Measurements from ENCODE around the gene GTPBP4. TPM values are rescaled to one million over a fixed set of nuclear protein-coding genes. Genes with fewer than 3 reads are reported as not detected.

The GTPBP4 gene
- total and polyA plus RNA-seq, 9 donors: 17.9 to 44.7 (median 30.5) TPM

DNA sequence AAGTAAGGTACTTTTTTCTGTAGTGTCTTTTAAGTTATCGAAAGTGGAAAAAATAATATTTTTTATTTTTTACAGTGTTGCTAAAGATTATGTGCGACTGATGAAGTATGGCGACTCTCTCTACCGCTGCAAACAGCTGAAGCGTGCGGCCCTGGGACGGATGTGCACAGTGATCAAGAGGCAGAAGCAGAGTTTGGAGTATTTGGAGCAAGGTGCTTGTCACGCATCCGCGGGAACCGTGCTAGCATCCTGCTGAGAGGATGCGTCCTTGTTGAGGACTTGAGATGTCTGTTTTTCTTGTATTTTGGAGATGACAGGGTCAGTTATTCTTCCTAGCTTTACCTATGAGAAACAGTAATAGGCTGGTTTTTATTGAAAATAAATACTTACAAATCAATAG is 7.8 kb downstream of the GTPBP4 start:
- H3K36me3 ChIP-seq: no peaks in the 10 kb centered on the region
- TF ChIP-seq EP300 (IDR thresholded peaks at IDR 0.05): no peak
- TF ChIP-seq POLR2A (IDR thresholded peaks at IDR 0.05): no peak
- TF ChIP-seq, protein P1, sequence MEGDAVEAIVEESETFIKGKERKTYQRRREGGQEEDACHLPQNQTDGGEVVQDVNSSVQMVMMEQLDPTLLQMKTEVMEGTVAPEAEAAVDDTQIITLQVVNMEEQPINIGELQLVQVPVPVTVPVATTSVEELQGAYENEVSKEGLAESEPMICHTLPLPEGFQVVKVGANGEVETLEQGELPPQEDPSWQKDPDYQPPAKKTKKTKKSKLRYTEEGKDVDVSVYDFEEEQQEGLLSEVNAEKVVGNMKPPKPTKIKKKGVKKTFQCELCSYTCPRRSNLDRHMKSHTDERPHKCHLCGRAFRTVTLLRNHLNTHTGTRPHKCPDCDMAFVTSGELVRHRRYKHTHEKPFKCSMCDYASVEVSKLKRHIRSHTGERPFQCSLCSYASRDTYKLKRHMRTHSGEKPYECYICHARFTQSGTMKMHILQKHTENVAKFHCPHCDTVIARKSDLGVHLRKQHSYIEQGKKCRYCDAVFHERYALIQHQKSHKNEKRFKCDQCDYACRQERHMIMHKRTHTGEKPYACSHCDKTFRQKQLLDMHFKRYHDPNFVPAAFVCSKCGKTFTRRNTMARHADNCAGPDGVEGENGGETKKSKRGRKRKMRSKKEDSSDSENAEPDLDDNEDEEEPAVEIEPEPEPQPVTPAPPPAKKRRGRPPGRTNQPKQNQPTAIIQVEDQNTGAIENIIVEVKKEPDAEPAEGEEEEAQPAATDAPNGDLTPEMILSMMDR (IDR thresholded peaks at IDR 0.05): no peak
- H3K4me1 ChIP-seq (ENCODE audit: insufficient read depth): no peaks in the 10 kb centered on the region
- H3K4me3 ChIP-seq: no peak overlapping the region
- no peaks in the 10 kb centered on the region for H3K27me3 ChIP-seq
- 95 to 98% (median 95%) methylated on average over 12 of the region's 12 CpGs for WGBS, 3 donors
- H3K9me3 ChIP-seq: no peaks in the 10 kb centered on the region
- H3K27ac ChIP-seq: no peak overlapping the region
- DNase-seq: no peak
- intact Hi-C loops (cut with DNase I): no loop called here

DNA sequence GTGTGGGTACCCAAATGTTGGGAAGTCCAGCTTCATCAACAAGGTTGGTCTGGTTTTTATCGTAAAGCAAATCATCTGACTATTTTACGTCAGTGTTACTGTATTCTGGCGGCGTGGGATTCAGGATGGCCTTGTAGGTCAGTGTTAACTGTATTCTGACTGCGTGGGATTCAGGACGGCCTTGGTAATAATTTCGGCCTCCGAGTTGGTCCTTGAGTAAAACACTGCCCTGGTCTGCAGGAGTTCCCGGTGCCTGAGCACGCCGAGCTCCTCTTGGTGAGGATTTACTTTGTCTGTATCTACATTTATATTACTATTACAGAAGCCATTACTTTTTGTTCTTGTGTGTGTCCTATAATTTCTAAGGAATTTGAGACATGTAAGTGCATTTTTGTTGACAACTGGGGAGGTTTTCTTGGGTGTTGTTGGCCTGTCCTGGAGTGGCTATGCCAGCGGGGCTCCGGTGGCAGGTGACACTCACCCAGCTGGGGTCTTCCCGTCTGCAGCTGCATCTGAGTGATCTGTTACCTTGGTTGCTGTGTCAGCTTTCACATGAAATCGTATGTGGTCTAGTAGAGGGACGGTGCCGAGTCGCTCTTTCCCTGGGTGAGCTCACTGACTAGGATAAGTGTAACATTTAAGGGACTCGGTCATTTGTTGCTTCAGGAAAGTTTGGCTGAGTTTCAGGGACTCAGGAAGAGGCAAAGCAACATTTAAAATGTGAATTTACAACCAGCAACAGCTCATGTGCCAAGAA is 9.2 kb downstream of the GTPBP4 start:
- Histone ChIP-seq H3K27ac (no peak overlapping the region), H3K27me3 (no peaks in the 10 kb centered on the region), H3K9me3 (no peaks in the 10 kb centered on the region), H3K4me3 (no peak overlapping the region), H3K4me1 (ENCODE audit: insufficient read depth) (no peaks in the 10 kb centered on the region), H3K36me3 (peaks cover 2% of the 10 kb centered on the region)
- intact Hi-C loops (cut with DNase I): no loop called here
- DNase-seq: no peak
- WGBS, 3 donors: 81 to 84% (median 83%) methylated on average over 19 of the region's 19 CpGs
- no peak for TF ChIP-seq EP300 (IDR thresholded peaks at IDR 0.05)

DNA sequence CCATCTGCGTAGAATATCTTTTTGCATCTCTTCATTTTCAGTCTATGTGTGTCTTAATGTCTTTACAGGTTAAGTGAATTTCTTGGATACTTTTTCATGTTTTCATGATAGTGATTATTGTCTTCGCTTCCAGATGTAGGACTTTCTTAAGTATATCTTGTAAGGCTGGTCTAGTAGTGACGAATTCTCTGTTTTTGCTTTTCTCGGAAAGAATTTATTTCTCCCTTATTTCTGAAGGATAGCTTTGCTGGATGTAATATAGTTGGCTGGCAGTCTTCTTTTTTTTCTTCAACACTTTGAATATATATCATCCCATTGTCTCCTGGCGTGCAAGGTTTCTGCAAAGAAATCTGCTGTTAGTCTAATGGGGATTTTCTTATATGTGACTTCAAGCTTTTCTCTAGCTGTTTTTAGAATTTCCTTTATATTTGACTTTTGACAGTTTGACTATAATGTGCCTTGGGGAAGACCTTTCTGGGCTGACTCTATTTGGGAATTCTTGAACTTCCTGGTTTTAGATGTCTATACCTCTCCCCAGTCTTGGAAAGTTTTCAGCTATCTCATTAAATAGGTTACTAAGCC is 14.3 kb downstream of the GTPBP4 start:
- Histone ChIP-seq H3K36me3 (peaks cover 5% of the 10 kb centered on the region), H3K4me1 (ENCODE audit: insufficient read depth) (no peaks in the 10 kb centered on the region), H3K27ac (no peak overlapping the region), H3K9me3 (peaks cover 0 to 6% of the 10 kb centered on the region in 2 donors), H3K4me3 (no peak overlapping the region), H3K27me3 (no peaks in the 10 kb centered on the region)
- intact Hi-C loops (cut with DNase I): no loop called here
- no peak for DNase-seq
- 97 to 100% (median 99%) methylated on average over 5 of the region's 5 CpGs for WGBS, 3 donors
- TF ChIP-seq EP300 (IDR thresholded peaks at IDR 0.05) (no peak), POLR2A (IDR thresholded peaks at IDR 0.05) (no peak)
- TF ChIP-seq, protein P1 (IDR thresholded peaks at IDR 0.05): no peak

DNA sequence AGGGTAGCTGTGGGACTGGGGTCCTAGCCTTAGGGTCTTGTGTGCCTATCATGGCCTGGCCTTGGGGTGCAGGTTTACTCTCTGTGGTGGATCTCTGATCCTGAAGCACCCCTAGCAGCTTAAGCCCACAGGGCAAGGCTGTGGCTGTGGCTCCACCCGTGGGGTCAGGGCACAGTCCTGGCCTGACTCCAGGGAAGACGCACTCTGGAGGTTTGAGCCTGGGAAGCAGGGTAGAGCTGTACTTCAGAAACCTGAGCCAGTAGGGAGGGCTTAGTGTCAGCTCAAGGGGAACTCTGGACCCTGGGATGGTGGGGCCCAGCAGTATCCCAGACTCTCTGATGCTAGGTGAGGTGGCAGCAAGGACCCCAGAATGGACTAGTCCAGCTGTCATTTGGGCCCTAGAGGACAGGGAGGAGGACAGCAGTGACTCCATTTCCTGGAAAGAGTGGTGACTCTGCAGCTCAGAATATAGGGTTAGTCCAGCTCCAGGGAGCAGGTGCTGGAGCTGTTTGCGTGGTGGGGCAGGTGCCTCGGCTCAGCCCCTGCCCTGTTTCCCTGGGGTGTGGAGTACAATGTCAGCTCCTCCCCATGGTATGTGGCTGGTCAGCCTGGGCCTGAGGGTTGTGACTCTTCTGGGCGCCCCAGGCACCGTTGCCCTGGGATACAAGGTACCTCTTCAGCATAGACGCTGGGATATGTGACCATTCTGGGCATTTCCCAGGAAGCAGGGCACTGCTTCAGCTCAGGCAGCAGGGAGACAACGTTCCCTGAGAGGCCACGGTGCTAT is 15.8 kb downstream of the GTPBP4 start:
- peaks cover 5% of the 10 kb centered on the region for H3K36me3 ChIP-seq
- H3K27me3 ChIP-seq: no peaks in the 10 kb centered on the region
- DNase-seq: no peak
- H3K27ac ChIP-seq: no peak overlapping the region
- no peaks in the 10 kb centered on the region for H3K4me1 ChIP-seq (ENCODE audit: insufficient read depth)
- no peak overlapping the region for H3K4me3 ChIP-seq
- TF ChIP-seq POLR2A (IDR thresholded peaks at IDR 0.05): no peak
- intact Hi-C loops (cut with DNase I): no loop called here
- peaks cover 0 to 6% of the 10 kb centered on the region in 2 donors for H3K9me3 ChIP-seq
- 97 to 98% (median 98%) methylated on average over 9 of the region's 9 CpGs for WGBS, 3 donors

DNA sequence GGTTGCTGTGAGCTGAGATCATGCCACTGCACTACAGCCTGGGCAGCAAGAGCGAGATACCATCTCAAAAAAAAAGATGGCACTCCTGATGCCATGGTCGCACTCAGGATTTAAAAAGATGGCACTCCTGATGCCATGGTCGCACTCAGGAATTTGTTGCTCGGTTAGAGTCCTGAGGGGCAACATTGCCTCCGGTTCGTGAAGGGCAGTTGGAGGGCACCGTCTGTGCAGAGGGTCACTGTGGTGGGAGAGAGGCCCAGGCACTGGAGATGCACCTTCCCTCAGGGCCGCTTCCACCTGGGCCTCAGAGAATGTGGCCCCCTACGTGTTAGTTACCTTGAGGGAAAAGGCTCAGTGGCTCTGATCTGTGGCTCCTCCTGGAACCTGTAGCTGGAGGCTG is 18.3 kb downstream of the GTPBP4 start:
- Histone ChIP-seq H3K4me1 (ENCODE audit: insufficient read depth) (no peaks in the 10 kb centered on the region), H3K4me3 (no peak overlapping the region), H3K36me3 (peaks cover 5% of the 10 kb centered on the region), H3K27ac (no peak overlapping the region), H3K27me3 (no peaks in the 10 kb centered on the region), H3K9me3 (peaks cover 0 to 6% of the 10 kb centered on the region in 2 donors)
- WGBS, 3 donors: 95 to 97% (median 96%) methylated on average over 9 of the region's 9 CpGs
- no peak for DNase-seq
- intact Hi-C loops (cut with DNase I): no loop called here
- no peak for TF ChIP-seq EP300 (IDR thresholded peaks at IDR 0.05)
- TF ChIP-seq, protein P1 (IDR thresholded peaks at IDR 0.05): no peak
- TF ChIP-seq POLR2A (IDR thresholded peaks at IDR 0.05): no peak
